HEK293T (cell line): ENCODE data around the gene KRTAP4-8.

Experiments used
- ARNT ChIP-seq: fragments of 450-650 bp; IDR thresholded peaks from 2 replicates; pipeline ENCODE4 v1.6.1; 2017; ENCODE audit warnings: mild to moderate bottlenecking
- BHLHE40 ChIP-seq: fragments of 450-650 bp; IDR thresholded peaks from 2 replicates; pipeline ENCODE4 v1.6.1; 2016; ENCODE audit warnings: mild to moderate bottlenecking, moderate library complexity, borderline replicate concordance
- HDGF ChIP-seq: fragments of 450-650 bp; IDR thresholded peaks from 2 replicates; pipeline ENCODE4 v1.6.1; 2017; ENCODE audit warnings: antibody characterized with exemption, borderline replicate concordance
- LEF1 ChIP-seq: fragments of 450-650 bp; IDR thresholded peaks from 2 replicates; pipeline ENCODE4 v1.6.1; 2017; ENCODE audit warnings: mild to moderate bottlenecking, borderline replicate concordance
- NFRKB ChIP-seq: fragments of 450-650 bp; IDR thresholded peaks from 2 replicates; pipeline ENCODE4 v1.6.1; 2016; ENCODE audit warnings: mild to moderate bottlenecking, moderate library complexity
- PKNOX1 ChIP-seq: fragments of 450-650 bp; IDR thresholded peaks from 2 replicates; pipeline ENCODE4 v1.6.1; 2016
- SP1 ChIP-seq: fragments of 450-650 bp; IDR thresholded peaks from 2 replicates; pipeline ENCODE4 v1.6.1; 2017
- SUZ12 ChIP-seq: fragments of 450-650 bp; IDR thresholded peaks from 2 replicates; pipeline ENCODE4 v1.6.1; 2016; ENCODE audit warnings: mild to moderate bottlenecking
- TARDBP ChIP-seq: fragments of 450-650 bp; IDR thresholded peaks from 2 replicates; pipeline ENCODE4 v1.6.1; 2016
- ZNF384 ChIP-seq: fragments of 450-650 bp; IDR thresholded peaks from 2 replicates; pipeline ENCODE4 v1.6.1; 2016

DNA sequence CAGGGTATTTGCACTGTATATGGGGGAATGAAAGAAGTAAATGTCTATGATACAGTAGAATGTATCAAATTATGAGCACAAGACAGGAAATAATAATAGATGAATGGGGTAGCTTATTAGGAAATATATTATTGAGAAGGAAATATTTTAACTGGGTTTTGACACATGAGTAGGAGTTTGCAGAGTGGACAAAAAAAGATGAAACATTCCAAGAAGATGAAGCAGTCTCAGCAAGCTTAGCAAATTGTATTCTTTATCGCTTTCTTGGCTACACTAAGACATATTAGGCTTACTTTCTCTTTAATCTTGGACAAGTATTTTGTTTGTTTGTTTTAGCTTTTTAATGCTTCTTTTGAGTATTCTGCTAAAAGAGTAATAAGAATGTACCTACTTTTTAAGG is 6.0 kb upstream of the KRTAP4-8 start:
- no peak for TF ChIP-seq LEF1
- no peak for TF ChIP-seq BHLHE40
- TF ChIP-seq ARNT = no peak
- TF ChIP-seq ZNF384 = no peak
- no peak for TF ChIP-seq SUZ12
- no peak for TF ChIP-seq TARDBP
- no peak for TF ChIP-seq HDGF
- no peak for TF ChIP-seq PKNOX1
- TF ChIP-seq NFRKB = no peak
- TF ChIP-seq SP1 = no peak
